Endothelial cell (in vitro differentiated cells): ENCODE measurements around the gene CRYL1. TPM values are rescaled to one million over a fixed set of nuclear protein-coding genes. Genes with fewer than 3 reads are reported as not detected.

Experiments
- DNase-seq: peaks from one replicate; pipeline ENCODE4 v3.0.0; 2021; ENCODE audit warnings: low spot score
- H3K27ac Mint-ChIP-seq: one replicate; pipeline ENCODE4 v1.8.0; 2021; ENCODE audit warnings: mixed read lengths, inconsistent platforms; ENCODE audit not compliant: unreplicated experiment
- H3K27me3 Mint-ChIP-seq: one replicate; pipeline ENCODE4 v1.8.0; 2021; ENCODE audit warnings: mild to moderate bottlenecking, moderate library complexity, mixed read lengths, inconsistent platforms; ENCODE audit not compliant: unreplicated experiment
- H3K36me3 Mint-ChIP-seq: one replicate; pipeline ENCODE4 v1.8.0; 2021; ENCODE audit warnings: mild to moderate bottlenecking, low read depth, mixed read lengths, inconsistent platforms; ENCODE audit not compliant: unreplicated experiment
- H3K4me1 Mint-ChIP-seq: one replicate; pipeline ENCODE4 v1.8.0; 2021; ENCODE audit warnings: mild to moderate bottlenecking, mixed read lengths, inconsistent platforms; ENCODE audit not compliant: unreplicated experiment
- H3K4me3 Mint-ChIP-seq: one replicate; pipeline ENCODE4 v1.8.0; 2021; ENCODE audit warnings: mild to moderate bottlenecking, mixed read lengths, inconsistent platforms; ENCODE audit not compliant: unreplicated experiment
- H3K9me3 Mint-ChIP-seq: one replicate; pipeline ENCODE4 v1.8.0; 2021; ENCODE audit warnings: mixed read lengths, inconsistent platforms; ENCODE audit not compliant: unreplicated experiment
- CTCF ChIP-seq: fragments of 200-600 bp; sonication (generic); IDR thresholded peaks from one replicate; pipeline ENCODE4 v1.5.0; 2021; ENCODE audit warnings: antibody characterized with exemption; ENCODE audit not compliant: unreplicated experiment
- total RNA-seq: library from RNA; stranded (reverse); fragmentation: NEBNext Ultra II Directional; extraction: Animal tissue kit (Norgen Biotek cat#: 25700); gene quantifications from one replicate; pipeline ENCODE4 v1.2.1, GENCODE V29; 2021; ENCODE audit not compliant: unreplicated experiment

Gene CRYL1
- total RNA-seq, 1 donor from 2014 or later, result 4.8 TPM

DNA sequence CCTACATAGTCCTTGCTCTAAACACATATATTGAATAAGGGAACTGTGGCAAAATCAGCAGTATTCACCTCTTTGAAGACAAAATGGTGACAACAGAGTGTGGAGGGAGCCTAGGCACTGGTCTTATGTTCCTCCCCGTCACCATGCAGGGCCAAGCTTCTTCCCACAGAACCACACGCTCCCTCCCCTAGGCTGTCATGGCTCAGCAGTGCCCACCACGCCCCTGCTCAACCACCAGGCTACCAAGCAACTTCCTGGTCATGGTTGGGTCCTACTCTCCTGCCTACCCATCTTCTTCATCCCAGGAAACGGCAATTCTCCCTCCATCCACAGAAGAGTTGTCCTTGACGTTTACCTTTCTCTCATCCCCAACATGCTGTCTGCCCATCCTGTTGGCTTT is 126.1 kb downstream of the CRYL1 start:
- Mint-ChIP-seq H3K9me3 (no peaks in the 10 kb centered on the region), H3K4me3 (no peak overlapping the region), H3K27ac (no peak overlapping the region), H3K36me3 (no peaks in the 10 kb centered on the region), H3K27me3 (peaks cover 13% of the 10 kb centered on the region), H3K4me1 (peaks cover 8% of the 10 kb centered on the region)
- no peak for DNase-seq
- no peak for TF ChIP-seq CTCF

DNA sequence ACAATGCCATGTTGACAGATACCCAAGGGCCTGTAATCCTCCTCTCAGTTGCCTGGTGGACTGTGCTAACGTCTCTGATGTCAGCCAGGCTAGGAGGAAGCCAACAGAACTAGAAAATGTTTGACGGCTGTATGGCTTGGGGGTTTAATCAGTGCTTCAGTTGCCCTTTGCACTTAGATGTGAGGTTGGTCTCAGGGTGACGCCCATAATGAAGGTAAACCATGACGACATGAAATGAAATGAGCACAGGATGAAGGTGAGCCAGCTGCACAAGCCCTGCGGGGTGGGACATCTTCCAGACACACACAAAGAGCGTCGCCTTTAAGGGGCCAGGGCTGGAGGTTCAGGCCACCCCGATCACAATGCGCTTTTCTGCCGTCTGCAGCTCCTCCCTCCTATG is 127.2 kb downstream of the CRYL1 start:
- Mint-ChIP-seq H3K27ac (no peak overlapping the region), H3K9me3 (no peaks in the 10 kb centered on the region), H3K4me1 (peaks cover 8% of the 10 kb centered on the region), H3K4me3 (no peak overlapping the region), H3K27me3 (peaks cover 13% of the 10 kb centered on the region), H3K36me3 (no peaks in the 10 kb centered on the region)
- DNase-seq, result no peak
- TF ChIP-seq CTCF, result no peak

DNA sequence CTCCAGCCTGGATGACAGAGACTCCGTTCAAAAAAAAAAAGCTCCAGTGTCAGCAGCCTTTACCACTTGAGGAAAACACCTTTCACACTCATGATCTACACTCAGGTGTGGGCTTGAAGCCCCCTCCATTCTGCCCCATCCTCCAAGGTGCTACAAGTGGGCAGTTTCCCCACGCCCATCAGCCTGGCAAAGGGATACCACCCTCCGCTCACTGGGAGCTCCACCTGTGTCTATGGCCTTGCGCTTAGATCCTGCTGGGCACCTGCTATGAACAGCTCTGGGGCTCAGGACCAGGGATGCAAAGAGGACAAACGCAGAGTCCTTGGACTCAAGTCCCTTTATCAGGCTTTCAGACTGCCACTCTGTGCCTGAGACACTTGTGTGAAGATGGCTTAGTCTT is 127.8 kb downstream of the CRYL1 start:
- no peaks in the 10 kb centered on the region for H3K9me3 Mint-ChIP-seq
- DNase-seq, result no peak
- no peaks in the 10 kb centered on the region for H3K36me3 Mint-ChIP-seq
- H3K27ac Mint-ChIP-seq, result no peak overlapping the region
- H3K4me1 Mint-ChIP-seq, result peaks cover 8% of the 10 kb centered on the region
- H3K4me3 Mint-ChIP-seq, result no peak overlapping the region
- no peak for TF ChIP-seq CTCF
- H3K27me3 Mint-ChIP-seq, result peaks cover 13% of the 10 kb centered on the region

DNA sequence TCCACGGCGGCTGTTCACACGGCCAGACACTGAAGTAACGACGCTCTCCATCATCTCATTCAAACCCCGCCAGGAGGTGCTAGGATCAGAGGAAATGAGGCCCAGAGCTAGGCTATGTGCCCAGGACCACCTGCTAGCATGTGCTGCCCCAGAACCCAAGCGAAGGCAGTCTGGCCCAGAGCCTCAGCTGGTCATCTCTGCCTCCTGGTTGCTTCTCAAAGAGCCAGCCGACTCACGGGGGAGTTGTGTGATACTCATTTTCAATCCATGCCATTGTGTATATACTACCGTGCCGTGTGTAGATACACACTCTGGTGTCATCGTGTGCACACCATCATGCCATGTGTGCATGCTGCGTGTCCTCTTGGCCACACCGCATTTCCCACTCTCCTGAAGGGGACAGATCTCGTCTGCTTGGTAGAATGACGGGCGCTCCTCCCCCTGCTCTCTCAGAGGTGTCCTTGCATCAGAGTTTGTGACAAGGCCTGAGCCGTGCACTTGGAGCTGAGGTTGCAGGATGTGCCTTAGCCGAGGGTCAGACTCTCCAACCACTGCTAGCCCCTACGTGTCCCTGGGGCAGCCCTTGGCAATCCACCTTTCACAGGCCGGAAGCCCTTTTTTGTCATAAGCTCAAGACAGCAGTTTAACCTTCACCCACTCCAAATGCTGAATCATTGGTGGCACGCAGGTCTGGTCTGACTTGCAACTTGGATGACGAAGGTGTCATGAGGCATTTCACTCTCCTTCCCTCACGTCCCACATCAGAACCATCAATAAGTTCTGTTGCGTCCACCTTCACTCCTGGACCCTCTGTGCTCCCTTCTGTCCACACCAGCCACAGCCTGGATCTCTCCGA is 130.4 kb downstream of the CRYL1 start:
- Mint-ChIP-seq H3K36me3 (no peaks in the 10 kb centered on the region), H3K27me3 (peaks cover 10% of the 10 kb centered on the region), H3K9me3 (no peaks in the 10 kb centered on the region), H3K4me1 (no peaks in the 10 kb centered on the region), H3K4me3 (no peak overlapping the region), H3K27ac (no peak overlapping the region)
- no peak for TF ChIP-seq CTCF
- DNase-seq, result no peak

- Mint-ChIP-seq H3K4me1 (no peaks in the 10 kb centered on the region), H3K27ac (no peak overlapping the region), H3K27me3 (peaks cover 8% of the 10 kb centered on the region), H3K9me3 (no peaks in the 10 kb centered on the region), H3K4me3 (no peak overlapping the region), H3K36me3 (no peaks in the 10 kb centered on the region)
- no peak for DNase-seq
- TF ChIP-seq CTCF, result no peak
Observed at GRCh38 chr13:20394506-20394905, 131.2 kb downstream of the CRYL1 start.
